Panc1 (cell line): ENCODE results near the gene DNM3.

Experiments
- CTCF ChIP-seq: fragments of 450-650 bp; IDR thresholded peaks from 2 replicates; pipeline ENCODE4 v1.5.1; 2017; ENCODE audit warnings: mild to moderate bottlenecking
- POLR2AphosphoS5 ChIP-seq: IDR thresholded peaks from 2 replicates; pipeline ENCODE4 v1.6.1; 2012; ENCODE audit warnings: mild to moderate bottlenecking, low read depth, low read length, moderate library complexity
- REST ChIP-seq, 2 experiments: IDR thresholded peaks; 2 replicates each; pipeline ENCODE4 v1.6.1; 2011 to 2012; ENCODE audit warnings: low read depth in 2 of 2, control low read depth in 1 of 2, low read length in 1 of 2, mild to moderate bottlenecking in 1 of 2, moderate library complexity in 1 of 2; ENCODE audit not compliant: insufficient read depth in 1 of 2
- SIN3A ChIP-seq: IDR thresholded peaks from 2 replicates; pipeline ENCODE4 v1.6.1; 2012; ENCODE audit warnings: low read depth, mild to moderate bottlenecking, low read length, moderate library complexity, borderline replicate concordance; ENCODE audit not compliant: insufficient read depth

- no peak for TF ChIP-seq CTCF
- TF ChIP-seq SIN3A = no peak
- TF ChIP-seq POLR2AphosphoS5 = no peak
- no peak for TF ChIP-seq REST (IDR thresholded peaks at IDR 0.05; ENCODE audit: insufficient read depth in 1 of 2, low read depth in 2 of 2, low read length in 1 of 2)
Measured at GRCh38 chr1:172460177-172460576, 618.9 kb downstream of the DNM3 start.
